HG02571 (cell line): ENCODE results near the gene AJAP1.

Experiments
- ATAC-seq: cut with Tn5 transposase; IDR thresholded peaks from one replicate; pipeline ENCODE4 v1.9.1; 2021; ENCODE audit warnings: mild to moderate bottlenecking, moderate library complexity; ENCODE audit not compliant: unreplicated experiment

The AJAP1 gene

GRCh38 chr1:4729090-4729471, 74.7 kb downstream of the AJAP1 start:
- no peak for ATAC-seq

DNA sequence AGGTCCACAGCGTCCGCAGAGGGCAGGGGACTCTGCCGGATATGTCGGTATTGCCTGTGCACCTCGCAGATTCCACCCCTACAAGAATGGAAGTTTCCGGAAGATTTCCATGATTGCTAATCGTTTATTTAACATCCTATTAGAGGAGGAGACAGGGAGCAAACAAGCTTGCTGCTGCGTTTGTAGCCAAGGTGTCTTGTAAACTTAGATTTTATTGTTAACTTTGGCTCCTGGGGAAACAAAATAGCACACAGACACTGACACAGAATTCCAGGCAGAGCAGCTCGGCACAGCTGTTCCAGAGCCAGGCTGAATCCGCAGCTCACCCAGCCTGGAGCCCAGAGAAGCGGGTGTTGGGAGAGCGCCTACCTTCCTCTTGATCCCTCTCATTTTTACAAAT, 75.7 kb downstream of the AJAP1 start:
- no peak for ATAC-seq

DNA sequence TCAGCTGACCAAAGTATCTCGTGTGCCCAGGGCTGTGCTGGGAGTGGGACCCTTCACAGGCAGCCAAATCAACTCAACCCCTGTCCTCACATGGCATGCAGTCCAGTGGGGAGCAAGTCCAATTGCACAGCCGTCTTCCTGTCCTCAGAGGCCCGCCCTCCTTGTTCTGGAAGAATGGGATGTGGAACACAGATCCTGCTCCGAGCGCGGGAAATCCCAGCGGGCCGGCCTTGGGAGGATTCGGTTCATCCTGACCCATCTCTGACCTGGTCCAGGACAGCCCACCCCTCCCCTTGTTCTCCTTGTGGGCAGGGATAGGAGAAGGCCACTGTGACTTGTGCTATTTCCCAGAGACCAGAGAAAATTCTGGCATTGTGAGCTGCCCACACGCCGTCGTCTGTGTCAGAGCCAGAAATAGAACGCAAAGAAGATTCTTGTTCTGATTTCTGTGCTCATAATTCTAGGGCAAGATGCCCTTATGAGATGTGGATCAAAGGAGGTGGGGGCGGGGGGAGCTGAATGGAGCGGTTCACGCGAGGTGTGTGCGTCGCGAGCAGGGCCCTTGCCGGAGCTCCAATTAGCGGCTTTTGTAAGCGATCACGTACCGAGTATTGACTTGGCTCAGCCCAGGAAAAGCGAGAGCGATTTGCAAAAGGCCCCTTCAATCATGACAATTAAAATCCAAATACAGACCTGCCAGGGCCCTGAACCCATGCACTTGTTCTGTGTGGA, 79.2 kb downstream of the AJAP1 start:
- ATAC-seq = no peak

GRCh38 chr1:4734219-4734618, 79.8 kb downstream of the AJAP1 start:
- no peak for ATAC-seq

DNA sequence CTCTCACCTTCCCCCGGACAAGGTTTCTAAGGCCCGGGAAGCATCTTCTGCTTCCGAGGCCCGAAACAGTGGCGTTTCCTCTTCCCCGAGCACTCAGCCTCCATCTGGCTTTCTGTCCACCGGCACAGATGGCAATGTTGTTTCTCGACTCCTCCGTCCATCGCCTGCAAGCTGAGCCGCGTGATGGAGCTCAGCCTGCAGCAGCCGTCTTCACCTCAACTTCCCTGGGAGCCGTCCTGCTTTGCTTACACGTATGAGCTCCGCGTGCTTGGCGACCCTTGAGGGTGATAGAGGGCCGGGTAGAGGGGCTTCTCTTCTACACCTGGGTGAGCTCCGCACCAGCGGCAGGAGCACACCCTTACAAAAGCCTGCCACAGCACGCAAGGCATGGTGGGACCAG, 80.4 kb downstream of the AJAP1 start:
- no peak for ATAC-seq

DNA sequence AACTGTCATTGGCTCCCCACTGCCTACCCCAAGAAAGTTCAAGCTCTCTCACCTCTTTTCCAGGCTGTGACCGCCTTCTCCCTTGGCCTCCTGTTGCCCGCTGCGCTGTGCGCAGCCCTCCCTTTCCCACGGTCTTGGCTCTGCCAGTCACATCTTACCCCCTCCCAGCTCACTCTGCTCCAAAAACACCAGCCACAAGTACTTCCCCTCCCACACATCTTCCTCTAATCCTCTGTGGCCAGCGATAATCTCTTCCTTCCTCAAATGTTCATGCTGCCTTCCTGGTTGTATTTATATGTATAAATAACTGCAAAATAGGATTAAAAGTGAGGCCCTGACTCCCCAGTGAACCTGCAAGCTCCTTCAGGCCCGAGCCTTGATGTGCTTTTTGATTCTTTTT, 81.8 kb downstream of the AJAP1 start:
- ATAC-seq = no peak

DNA sequence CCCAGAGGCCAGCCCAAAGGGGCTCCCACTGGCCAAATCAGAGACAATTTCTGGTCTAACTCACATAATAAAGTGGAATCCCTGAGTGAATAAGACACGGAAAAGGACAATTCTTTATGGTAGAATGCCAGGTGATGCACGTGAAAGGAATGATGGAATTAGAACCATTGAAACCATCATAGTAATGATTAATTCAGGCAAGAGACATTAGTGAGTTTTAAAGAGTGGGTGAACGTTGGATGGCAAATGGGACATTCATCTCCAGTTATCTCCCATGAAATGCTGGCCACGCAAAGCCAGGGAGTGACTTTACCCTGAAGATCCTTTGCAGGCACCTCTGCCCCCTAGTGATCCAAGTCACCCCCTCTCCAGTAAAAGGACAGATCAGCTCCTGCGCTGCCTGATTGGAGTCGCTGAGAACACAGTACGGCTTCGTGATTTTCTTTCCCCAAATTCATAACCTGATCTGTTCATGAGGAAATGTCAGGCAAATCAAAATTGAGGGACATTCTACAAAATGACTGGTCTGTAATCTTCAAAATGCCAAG, 87.5 kb downstream of the AJAP1 start:
- ATAC-seq = no peak

DNA sequence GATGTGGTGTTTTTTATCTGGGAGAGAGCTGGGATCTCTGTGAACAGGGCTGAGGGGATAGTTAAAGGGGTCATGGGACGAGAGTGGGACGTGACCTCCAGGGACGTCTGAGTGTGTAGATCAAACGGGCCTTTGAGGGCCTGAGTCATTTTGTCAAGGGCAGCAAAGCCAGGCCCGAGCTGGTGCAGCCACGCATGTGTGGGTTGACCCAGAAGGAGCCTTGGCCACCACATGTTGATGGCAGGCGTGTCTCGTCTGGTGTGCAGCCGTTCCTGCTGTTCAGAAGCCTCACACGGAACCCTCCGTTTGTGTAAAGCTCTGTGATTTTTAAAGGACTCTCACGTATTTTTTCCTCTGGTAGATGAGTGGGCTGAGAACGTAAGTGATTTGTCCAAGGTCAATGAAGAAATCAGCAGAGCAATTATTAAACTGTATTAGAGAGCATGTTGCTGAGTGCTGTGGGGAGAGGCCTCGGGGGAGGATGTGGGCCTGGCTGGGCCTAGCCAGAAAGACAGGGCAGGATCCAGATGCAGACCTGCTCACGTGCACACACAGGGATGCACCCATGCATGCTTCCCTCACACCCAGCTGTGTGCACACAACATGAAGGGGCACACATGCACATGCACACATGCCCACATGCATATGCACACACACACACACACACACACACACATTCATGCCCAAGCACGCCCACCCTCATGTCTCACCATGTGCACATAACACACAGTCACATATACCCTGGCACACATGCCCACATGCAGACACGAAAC, 89.8 kb downstream of the AJAP1 start:
- ATAC-seq = no peak

DNA sequence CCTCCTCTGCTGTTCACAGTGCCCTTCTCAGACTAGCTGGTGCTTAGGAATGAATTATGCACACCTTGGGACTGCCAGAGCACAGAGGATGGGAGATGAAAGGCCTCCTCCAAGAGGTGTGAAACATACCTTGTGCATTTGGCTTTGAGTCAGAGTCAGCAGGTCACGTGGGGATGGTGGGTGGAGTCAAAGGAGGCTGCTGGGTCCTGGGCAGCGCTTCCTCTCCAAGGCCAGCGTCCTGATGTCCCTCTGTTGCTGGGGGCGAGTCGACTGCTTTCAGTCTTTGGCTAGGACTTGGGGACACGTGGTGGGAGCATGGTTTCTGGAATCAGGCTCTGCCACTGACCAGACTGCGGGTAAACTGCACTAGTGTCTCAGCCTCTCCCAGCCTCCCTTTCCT, 91.2 kb downstream of the AJAP1 start:
- ATAC-seq = no peak

GRCh38 chr1:4749406-4749805, 95.0 kb downstream of the AJAP1 start:
- no peak for ATAC-seq

- ATAC-seq = no peak
Measured at GRCh38 chr1:4750177-4750576, 95.8 kb downstream of the AJAP1 start.

DNA sequence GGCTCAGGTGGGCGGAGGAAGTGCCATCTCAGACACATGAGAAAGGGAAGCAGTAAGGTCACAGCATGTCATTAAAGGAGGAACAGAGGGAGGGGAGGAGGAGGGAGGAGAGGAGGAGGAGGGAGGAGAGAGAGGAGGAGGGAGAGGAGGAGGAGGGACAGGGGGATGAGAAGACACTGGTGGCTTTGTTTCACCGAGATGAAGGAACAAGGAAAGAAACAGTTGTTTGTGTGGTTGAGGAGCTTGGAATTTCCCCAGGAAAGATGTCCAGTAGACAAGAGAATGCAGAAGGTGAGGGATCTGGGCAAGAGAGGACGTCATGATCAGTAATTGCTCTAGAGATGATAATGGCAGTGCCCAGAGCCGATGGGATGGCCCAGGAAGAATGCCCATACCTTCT, 97.7 kb downstream of the AJAP1 start:
- ATAC-seq = no peak

GRCh38 chr1:4754816-4755215, 100.4 kb downstream of the AJAP1 start:
- ATAC-seq = no peak

GRCh38 chr1:4755301-4755845, 101.0 kb downstream of the AJAP1 start:
- ATAC-seq = no peak

DNA sequence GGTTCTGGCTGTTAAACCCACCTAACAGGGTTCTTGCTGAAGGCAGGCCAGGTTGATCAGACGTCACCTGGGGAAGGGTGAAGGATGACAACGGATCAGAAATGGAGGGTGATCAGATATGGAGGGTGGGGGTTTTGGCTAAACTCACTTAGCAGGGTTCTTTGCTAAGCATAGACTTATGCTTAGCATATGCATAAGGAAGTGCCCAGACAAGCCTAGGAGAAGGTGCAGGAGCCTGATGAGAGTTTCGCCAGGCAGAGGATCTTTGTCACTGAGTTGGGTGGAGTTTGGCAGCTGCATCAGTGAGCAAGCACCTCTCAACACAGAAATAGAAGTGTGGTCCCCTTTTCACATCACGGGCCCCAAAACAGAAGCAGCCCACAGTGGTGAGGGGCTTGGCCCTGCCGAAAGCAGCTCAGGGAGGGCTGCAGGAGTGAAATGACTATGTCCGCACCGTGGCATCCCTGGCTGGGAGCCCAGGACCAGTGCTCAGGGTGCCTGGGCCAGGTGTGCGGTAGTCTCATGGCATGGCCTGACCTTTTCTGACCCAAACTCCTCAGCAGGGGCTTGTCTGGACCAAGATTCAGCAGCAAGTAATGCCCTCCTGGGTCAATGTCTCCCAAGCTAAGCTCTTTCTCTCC, 101.6 kb downstream of the AJAP1 start:
- no peak for ATAC-seq

- ATAC-seq = no peak
Measured at GRCh38 chr1:4756851-4757580, 102.6 kb downstream of the AJAP1 start.

DNA sequence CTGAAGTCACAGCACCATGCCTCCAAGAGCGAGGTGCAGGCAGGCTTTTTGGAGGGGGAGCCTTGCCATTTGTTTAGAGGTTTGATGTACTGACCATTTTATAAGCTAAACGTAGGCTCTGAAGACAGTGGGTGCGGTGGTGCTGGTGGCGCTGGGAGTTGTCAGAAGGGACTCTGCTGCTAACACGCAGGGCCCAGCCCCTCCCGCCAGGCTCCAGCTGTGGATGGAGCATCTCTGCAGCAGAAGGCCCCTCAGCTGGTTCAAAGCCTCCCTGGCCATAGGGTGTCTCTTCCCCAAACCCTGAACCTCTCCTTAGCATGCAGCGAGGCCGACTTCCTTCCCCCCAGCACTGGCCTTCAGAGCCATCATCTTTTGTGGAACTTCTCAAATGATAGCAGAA, 105.3 kb downstream of the AJAP1 start:
- ATAC-seq = no peak

GRCh38 chr1:4760088-4760487, 105.7 kb downstream of the AJAP1 start:
- no peak for ATAC-seq

GRCh38 chr1:4761324-4761723, 106.9 kb downstream of the AJAP1 start:
- ATAC-seq = no peak

GRCh38 chr1:4762146-4762545, 107.7 kb downstream of the AJAP1 start:
- ATAC-seq = no peak

- ATAC-seq = no peak
Measured at GRCh38 chr1:4767308-4767707, 112.9 kb downstream of the AJAP1 start.
